Stimulated activated CD4-positive, alpha-beta T cell treated with anti-CD3 and anti-CD28 coated beads, TNF-alpha, amount 100 ng/mL, for 24 hours (primary cell): ENCODE results near the gene FTO.
"Not testable (repeated sequence)": the region's sequence is repeated elsewhere in the genome, so short reads cannot be mapped to it uniquely, and the experiment has no call there.

Source experiments
- DNase-seq, 3 experiments: peaks; one replicate each; pipeline ENCODE4 v3.0.0-alpha.2; 2020; ENCODE audit warnings: low read depth in 3 of 3

Gene FTO

GRCh38 chr16:54177052-54177861 lies 473.3 kb downstream of the FTO start:
- no peak for DNase-seq

GRCh38 chr16:54177862-54178477 lies 474.0 kb downstream of the FTO start:
- no peak for DNase-seq

GRCh38 chr16:54178478-54178976 lies 474.6 kb downstream of the FTO start:
- no peak for DNase-seq

- DNase-seq, result no peak
These were observed 476.7 kb downstream of the FTO start for GRCh38 chr16:54180421-54181359.

- DNase-seq, result not testable (repeated sequence)
These were observed 477.9 kb downstream of the FTO start for GRCh38 chr16:54181683-54182329.

- no peak for DNase-seq
These were observed 481.1 kb downstream of the FTO start for GRCh38 chr16:54185045-54185444.

- no peak for DNase-seq
These were observed 487.2 kb downstream of the FTO start for GRCh38 chr16:54191163-54191562.

- no peak for DNase-seq
These were observed 487.6 kb downstream of the FTO start for GRCh38 chr16:54191592-54191991.

GRCh38 chr16:54193013-54193664 lies 489.2 kb downstream of the FTO start:
- no peak for DNase-seq

GRCh38 chr16:54193665-54194333 lies 489.8 kb downstream of the FTO start:
- DNase-seq, result peak in 1 of 3 experiments; percentile 28

- DNase-seq, result no peak
These were observed 490.4 kb downstream of the FTO start for GRCh38 chr16:54194334-54194743.

GRCh38 chr16:54197758-54198157 lies 493.8 kb downstream of the FTO start:
- DNase-seq, result no peak

- DNase-seq, result no peak
These were observed 495.7 kb downstream of the FTO start for GRCh38 chr16:54199487-54200160.

GRCh38 chr16:54200161-54200534 lies 496.2 kb downstream of the FTO start:
- DNase-seq, result no peak

GRCh38 chr16:54200720-54201119 lies 496.8 kb downstream of the FTO start:
- DNase-seq, result no peak

- no peak for DNase-seq
These were observed 497.2 kb downstream of the FTO start for GRCh38 chr16:54201200-54201599.
